Transverse colon (tissue), 4 donors: ENCODE results near the gene PEX14.

ENCODE experiments used
- EP300 ChIP-seq: sonication (generic); formaldehyde crosslinking; IDR thresholded peaks from one replicate; pipeline ENCODE4 v1.6.1; 2017; ENCODE audit warnings: antibody characterized with exemption, low read depth
- POLR2A ChIP-seq: fragments of 450-650 bp; IDR thresholded peaks from one replicate; pipeline ENCODE4 v1.6.1; 2016; ENCODE audit warnings: antibody characterized with exemption, mild to moderate bottlenecking, moderate library complexity
- POLR2AphosphoS5 ChIP-seq, 3 donors: sonication (generic); formaldehyde crosslinking; IDR thresholded peaks; one replicate each; pipeline ENCODE4 v1.6.1; 2016; ENCODE audit warnings: antibody characterized with exemption in 3 of 3
- TF ChIP-seq, protein P1 (sequence below), 5 experiments: fragments of 200-600 bp in 3 of 5; fragments of 450-650 bp in 2 of 5; sonication (generic) in 3 of 5; IDR thresholded peaks; 1 replicate in 2 of 5; 2 replicates in 3 of 5; pipeline ENCODE4 v1.5.1; 2016 to 2017; ENCODE audit warnings: antibody characterized with exemption in 5 of 5, inconsistent platforms in 3 of 5, mild to moderate bottlenecking in 2 of 5, moderate library complexity in 1 of 5

DNA sequence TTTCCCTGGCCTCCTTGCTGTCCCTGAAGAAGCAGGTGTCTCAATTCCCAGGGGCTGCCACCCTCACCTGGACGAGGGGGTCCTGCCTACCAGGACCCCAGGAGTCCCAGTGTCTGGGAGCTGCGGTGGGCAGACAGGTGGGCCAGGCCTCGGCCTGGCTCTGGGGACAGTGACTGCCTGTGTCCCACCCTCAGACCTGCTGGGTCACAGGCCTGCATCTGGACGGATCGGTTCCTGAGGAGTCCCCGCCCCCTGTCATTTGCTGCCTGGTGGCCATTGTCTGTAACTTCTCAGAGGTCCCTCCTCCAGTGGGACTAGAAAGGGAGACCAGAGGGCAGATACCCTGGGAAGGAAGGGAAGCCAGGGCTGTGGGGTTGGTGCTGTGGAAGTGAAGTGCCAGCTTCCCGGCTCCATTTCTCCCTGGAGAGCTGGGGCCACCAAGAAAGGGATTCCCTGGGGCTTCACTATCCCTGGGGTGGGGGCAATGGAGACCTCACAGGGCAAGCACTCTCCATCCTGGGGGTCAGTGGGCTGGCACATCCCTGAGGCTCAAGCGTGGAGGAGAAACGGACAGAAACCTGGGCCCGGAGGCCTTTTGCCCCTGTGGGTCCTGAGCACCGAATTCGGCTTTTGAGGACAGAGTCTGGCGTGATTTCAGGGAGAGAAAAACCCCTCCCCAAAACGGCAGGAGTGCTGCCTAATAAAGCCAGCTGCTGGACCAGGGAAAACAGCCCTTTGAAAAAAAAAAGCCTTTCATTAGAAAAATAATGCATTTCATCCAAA lies 157.3 kb downstream of the PEX14 start:
- TF ChIP-seq POLR2A (no peak), POLR2AphosphoS5 (IDR thresholded peaks at IDR 0.05) (no peak), EP300 (no peak)
- TF ChIP-seq, protein P1, sequence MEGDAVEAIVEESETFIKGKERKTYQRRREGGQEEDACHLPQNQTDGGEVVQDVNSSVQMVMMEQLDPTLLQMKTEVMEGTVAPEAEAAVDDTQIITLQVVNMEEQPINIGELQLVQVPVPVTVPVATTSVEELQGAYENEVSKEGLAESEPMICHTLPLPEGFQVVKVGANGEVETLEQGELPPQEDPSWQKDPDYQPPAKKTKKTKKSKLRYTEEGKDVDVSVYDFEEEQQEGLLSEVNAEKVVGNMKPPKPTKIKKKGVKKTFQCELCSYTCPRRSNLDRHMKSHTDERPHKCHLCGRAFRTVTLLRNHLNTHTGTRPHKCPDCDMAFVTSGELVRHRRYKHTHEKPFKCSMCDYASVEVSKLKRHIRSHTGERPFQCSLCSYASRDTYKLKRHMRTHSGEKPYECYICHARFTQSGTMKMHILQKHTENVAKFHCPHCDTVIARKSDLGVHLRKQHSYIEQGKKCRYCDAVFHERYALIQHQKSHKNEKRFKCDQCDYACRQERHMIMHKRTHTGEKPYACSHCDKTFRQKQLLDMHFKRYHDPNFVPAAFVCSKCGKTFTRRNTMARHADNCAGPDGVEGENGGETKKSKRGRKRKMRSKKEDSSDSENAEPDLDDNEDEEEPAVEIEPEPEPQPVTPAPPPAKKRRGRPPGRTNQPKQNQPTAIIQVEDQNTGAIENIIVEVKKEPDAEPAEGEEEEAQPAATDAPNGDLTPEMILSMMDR (IDR thresholded peaks at IDR 0.05), result no peak
